NCI-H128 (cell line): ENCODE results near the gene RALB.
"Not testable (repeated sequence)": the region's sequence is repeated elsewhere in the genome, so short reads cannot be mapped to it uniquely, and the experiment has no call there.

Experiments
- DNase-seq: peaks from one replicate; lab custom pipeline; 2025; ENCODE audit not compliant: unreplicated experiment; lab: John Stamatoyannopoulos, UW

The RALB gene

GRCh38 chr2:120243211-120243610, 9.4 kb upstream of the RALB start:
- no peak for DNase-seq

GRCh38 chr2:120243875-120244553, 8.6 kb upstream of the RALB start:
- no peak for DNase-seq

GRCh38 chr2:120244656-120245519, 7.8 kb upstream of the RALB start:
- no peak for DNase-seq

GRCh38 chr2:120245520-120246332, 6.9 kb upstream of the RALB start:
- DNase-seq: no peak

GRCh38 chr2:120246546-120247300, 5.9 kb upstream of the RALB start:
- DNase-seq: peak; percentile 46

GRCh38 chr2:120247851-120248250, 4.8 kb upstream of the RALB start:
- DNase-seq: no peak

GRCh38 chr2:120250640-120251039, 2.0 kb upstream of the RALB start:
- no peak for DNase-seq

GRCh38 chr2:120251078-120251477, 1.6 kb upstream of the RALB start:
- DNase-seq: no peak

- DNase-seq: no peak
Observed at GRCh38 chr2:120251880-120252224, 800 bp upstream of the RALB start.

- no peak for DNase-seq
Observed at GRCh38 chr2:120253021-120253882, 600 bp downstream of the RALB start.

- DNase-seq: no peak
Observed at GRCh38 chr2:120254178-120254577, 1.5 kb downstream of the RALB start.

GRCh38 chr2:120255071-120255470, 2.4 kb downstream of the RALB start:
- DNase-seq: no peak

- no peak for DNase-seq
Observed at GRCh38 chr2:120255986-120256650, 3.5 kb downstream of the RALB start.

- DNase-seq: no peak
Observed at GRCh38 chr2:120256651-120257000, 4.0 kb downstream of the RALB start.

- no peak for DNase-seq
Observed at GRCh38 chr2:120257522-120257921, 4.9 kb downstream of the RALB start.

GRCh38 chr2:120258196-120258595, 5.5 kb downstream of the RALB start:
- DNase-seq: no peak

- not testable (repeated sequence) for DNase-seq
Observed at GRCh38 chr2:120259939-120260338, 7.3 kb downstream of the RALB start.

GRCh38 chr2:120260736-120261135, 8.1 kb downstream of the RALB start:
- no peak for DNase-seq

- no peak for DNase-seq
Observed at GRCh38 chr2:120261387-120262006, 8.8 kb downstream of the RALB start.
